H1 (cell line): ENCODE data around the gene HTR1D. TPM values are rescaled to one million over a fixed set of nuclear protein-coding genes. Genes with fewer than 3 reads are reported as not detected.

Experiments used
- CTCF ChIA-PET: fragments of 300-600 bp; sonication (Branson Sonifier 250); formaldehyde crosslinking; loops from one replicate; lab custom pipeline; 2021; ENCODE audit not compliant: partially characterized antibody; lab: Charles Lee
- POLR2A ChIA-PET: fragments of 300-600 bp; sonication (Branson Sonifier 250); formaldehyde crosslinking; loops from one replicate; lab custom pipeline; 2021; ENCODE audit warnings: inconsistent platforms; ENCODE audit not compliant: partially characterized antibody; lab: Charles Lee
- DNase-seq, 2 experiments: peaks; one replicate each; pipeline versions ENCODE4 v3.0.0 to v3.0.0-alpha.2; 2010 to 2022; ENCODE audit warnings: low spot score in 2 of 2, low read depth in 1 of 2, mixed read lengths in 1 of 2
- FAIRE-seq: peaks from 2 replicates; lab custom pipeline; 2011; peaks lifted over from hg19 to GRCh38; lab: Jason Lieb, UNC
- H2AFZ ChIP-seq: 2 replicates; pipeline ENCODE4 v1.8.1; 2012; ENCODE audit warnings: low read length, inconsistent platforms
- H2AK5ac ChIP-seq: 2 replicates; pipeline ENCODE4 v1.6.1; 2013; ENCODE audit warnings: low read depth, low read length
- H2BK120ac ChIP-seq: replicated peaks from 2 replicates; pipeline ENCODE3; 2013; ENCODE audit warnings: low read depth, low read length, inconsistent platforms
- H2BK12ac ChIP-seq: 2 replicates; pipeline ENCODE4 v1.6.1; 2013; ENCODE audit warnings: low read depth, low read length
- H2BK15ac ChIP-seq: 2 replicates; pipeline ENCODE4 v1.6.1; 2013; ENCODE audit warnings: low read length
- H2BK20ac ChIP-seq: 2 replicates; pipeline ENCODE4 v1.6.1; 2013; ENCODE audit warnings: low read length
- H2BK5ac ChIP-seq: 2 replicates; pipeline ENCODE4 v1.6.1; 2013; ENCODE audit warnings: low read depth, low read length
- H3K14ac ChIP-seq: 2 replicates; pipeline ENCODE4 v1.6.1; 2013; ENCODE audit warnings: inconsistent platforms; ENCODE audit not compliant: insufficient read length
- H3K18ac ChIP-seq: 2 replicates; pipeline ENCODE4 v1.6.1; 2013; ENCODE audit warnings: low read length; ENCODE audit errors: extremely low read depth
- H3K23ac ChIP-seq: 2 replicates; pipeline ENCODE4 v1.6.1; 2013; ENCODE audit warnings: inconsistent platforms; ENCODE audit not compliant: insufficient read length
- H3K23me2 ChIP-seq: 2 replicates; pipeline ENCODE4 v1.6.1; 2013; ENCODE audit warnings: low read depth, low read length
- H3K27ac ChIP-seq: 2 replicates; pipeline ENCODE4 v1.6.1; 2011; ENCODE audit warnings: low read depth, low read length, inconsistent platforms
- H3K27me3 ChIP-seq, 4 experiments: replicated peaks in 1 of 4; 1 replicate in 1 of 4; 2 replicates in 3 of 4; pipeline versions ENCODE4 v1.6.1 to v1.8.1; 2011 to 2013; ENCODE audit warnings: low read length in 3 of 4, mild to moderate bottlenecking in 3 of 4, inconsistent platforms in 2 of 4, mixed read lengths in 2 of 4, moderate library complexity in 1 of 4; ENCODE audit not compliant: control insufficient read depth in 3 of 4, insufficient read depth in 3 of 4; ENCODE audit errors: extremely low read depth in 1 of 4
- H3K36me3 ChIP-seq, 4 experiments: 2 replicates each; pipeline versions ENCODE4 v1.6.1 to v1.8.1; 2011 to 2013; ENCODE audit warnings: mild to moderate bottlenecking in 4 of 4, low read length in 3 of 4, moderate library complexity in 2 of 4, control low read depth in 1 of 4, inconsistent platforms in 1 of 4; ENCODE audit not compliant: insufficient read depth in 4 of 4, control insufficient read depth in 2 of 4
- H3K4ac ChIP-seq: replicated peaks from 2 replicates; pipeline ENCODE3; 2013; ENCODE audit warnings: low read length, low read depth, mixed read lengths, inconsistent platforms; ENCODE audit not compliant: insufficient read length
- H3K4me1 ChIP-seq, 4 experiments: replicated peaks in 1 of 4; 1 replicate in 1 of 4; 2 replicates in 3 of 4; pipeline versions ENCODE4 v1.6.1 to v1.8.1; 2011 to 2013; ENCODE audit warnings: low read length in 3 of 4, inconsistent platforms in 2 of 4, mixed read lengths in 1 of 4; ENCODE audit not compliant: insufficient read depth in 4 of 4, control insufficient read depth in 3 of 4
- H3K4me2 ChIP-seq, 2 experiments: 2 replicates each; pipeline versions ENCODE4 v1.6.1 to v1.8.1; 2011 to 2013; ENCODE audit warnings: low read depth in 2 of 2, low read length in 2 of 2, control low read depth in 1 of 2, inconsistent platforms in 1 of 2, mild to moderate bottlenecking in 1 of 2; ENCODE audit not compliant: insufficient read depth in 1 of 2
- H3K4me3 ChIP-seq, 4 experiments: fragments of 200-600, 300-600 bp in 1 of 4; sonication (generic), shearing (Covaris generic), sonication (Bioruptor Twin) in 1 of 4; 2 replicates each; pipeline versions ENCODE4 v1.5.1 to v1.8.1; 2011 to 2016; ENCODE audit warnings: low read length in 4 of 4, low read depth in 3 of 4, control low read depth in 2 of 4, inconsistent platforms in 2 of 4, mild to moderate bottlenecking in 2 of 4, mixed read lengths in 1 of 4, moderate library complexity in 1 of 4; ENCODE audit not compliant: insufficient read depth in 2 of 4; ENCODE audit errors: extremely low read depth in 1 of 4
- H3K56ac ChIP-seq: replicated peaks from 2 replicates; pipeline ENCODE3; 2013; ENCODE audit warnings: low read depth, mild to moderate bottlenecking, mixed read lengths, low read length, inconsistent platforms; ENCODE audit not compliant: insufficient read length
- H3K79me1 ChIP-seq: 2 replicates; pipeline ENCODE4 v1.6.1; 2013; ENCODE audit warnings: low read depth, low read length, control low read depth
- H3K79me2 ChIP-seq, 2 experiments: 2 replicates each; pipeline versions ENCODE4 v1.6.1 to v1.8.1; 2012 to 2013; ENCODE audit warnings: low read length in 2 of 2, mild to moderate bottlenecking in 2 of 2, inconsistent platforms in 1 of 2; ENCODE audit not compliant: insufficient read depth in 2 of 2, control insufficient read depth in 1 of 2
- H3K9ac ChIP-seq, 4 experiments: replicated peaks in 1 of 4; 1 replicate in 1 of 4; 2 replicates in 3 of 4; pipeline versions ENCODE4 v1.6.1 to v1.8.1; 2011 to 2013; ENCODE audit warnings: low read depth in 3 of 4, low read length in 3 of 4, control low read depth in 2 of 4, mild to moderate bottlenecking in 2 of 4, moderate library complexity in 2 of 4, inconsistent platforms in 1 of 4; ENCODE audit errors: extremely low read depth in 1 of 4
- H3K9me3 ChIP-seq, 2 experiments: 2 replicates each; pipeline versions ENCODE4 v1.6.1 to v1.8.1; 2012 to 2013; ENCODE audit warnings: mild to moderate bottlenecking in 2 of 2, moderate library complexity in 2 of 2, control low read depth in 1 of 2, inconsistent platforms in 1 of 2, low read depth in 1 of 2, low read length in 1 of 2, mixed read lengths in 1 of 2; ENCODE audit not compliant: insufficient read depth in 2 of 2
- H4K20me1 ChIP-seq, 2 experiments: replicated peaks in 1 of 2; 2 replicates each; pipeline versions ENCODE3 to v1.8.1; 2011 to 2013; ENCODE audit warnings: inconsistent platforms in 2 of 2, low read length in 2 of 2, mild to moderate bottlenecking in 1 of 2; ENCODE audit not compliant: insufficient read depth in 2 of 2, control insufficient read depth in 1 of 2
- H4K5ac ChIP-seq: 2 replicates; pipeline ENCODE4 v1.6.1; 2013; ENCODE audit warnings: low read length, low read depth, mixed read lengths, inconsistent platforms; ENCODE audit not compliant: insufficient read length
- H4K8ac ChIP-seq: 2 replicates; pipeline ENCODE4 v1.8.0; 2013; ENCODE audit warnings: mild to moderate bottlenecking, moderate library complexity, low read length, inconsistent platforms; ENCODE audit not compliant: insufficient read depth; ENCODE audit errors: extremely low read depth
- H4K91ac ChIP-seq: replicated peaks from 2 replicates; pipeline ENCODE3; 2013; ENCODE audit warnings: low read length, mixed read lengths, inconsistent platforms; ENCODE audit not compliant: insufficient read length
- BCL11A ChIP-seq, 2 experiments: IDR thresholded peaks; one replicate each; pipeline ENCODE4 v1.6.1; 2011; ENCODE audit warnings: low read depth in 2 of 2, low read length in 2 of 2, mild to moderate bottlenecking in 2 of 2
- CEBPB ChIP-seq: IDR thresholded peaks from 2 replicates; pipeline ENCODE4 v1.6.1; 2012; ENCODE audit warnings: low read depth, low read length
- HDAC6 ChIP-seq: IDR thresholded peaks from one replicate; pipeline ENCODE4 v1.7.1; 2012; ENCODE audit warnings: low read depth, mild to moderate bottlenecking, inconsistent platforms, low read length, moderate library complexity
- MAFK ChIP-seq: IDR thresholded peaks from 2 replicates; pipeline ENCODE4 v1.6.1; 2012; ENCODE audit warnings: low read depth, mild to moderate bottlenecking, improper control_type of control experiment, low read length
- PHF8 ChIP-seq: fragments of 200-600 bp; sonication (generic); conservative IDR thresholded peaks from 2 replicates; pipeline ENCODE4 v1.7.1; 2012; ENCODE audit warnings: low read depth, mild to moderate bottlenecking, inconsistent platforms, low read length, moderate library complexity
- RFX5 ChIP-seq: IDR thresholded peaks from 2 replicates; pipeline ENCODE4 v1.6.1; 2011; ENCODE audit warnings: low read depth, low read length, improper control_type of control experiment, borderline replicate concordance
- SAP30 ChIP-seq: fragments of 300-600 bp; sonication (generic); IDR thresholded peaks from 2 replicates; pipeline ENCODE4 v1.7.1; 2012; ENCODE audit warnings: low read length, moderate library complexity, mild to moderate bottlenecking, inconsistent platforms; ENCODE audit not compliant: insufficient read depth, insufficient replicate concordance
- SIN3A ChIP-seq, 2 experiments: IDR thresholded peaks in 1 of 2; conservative IDR thresholded peaks in 1 of 2; 2 replicates each; pipeline ENCODE4 v1.6.1; 2011 to 2012; ENCODE audit warnings: low read length in 2 of 2, improper control_type of control experiment in 1 of 2, low read depth in 1 of 2, mild to moderate bottlenecking in 1 of 2
- WGBS, 2 experiments: shearing (Covaris generic) in 1 of 2; methylation state at CpG; one replicate each; pipeline versions ENCODE4 v1.1.6 to v1.1.7; 2013 to 2015; ENCODE audit warnings: low lambda C conversion rate in 2 of 2, mixed read lengths in 2 of 2, inconsistent platforms in 1 of 2, low coverage in 1 of 2, missing lambda C conversion rate in 1 of 2; ENCODE audit not compliant: insufficient replicate concordance in 2 of 2, insufficient coverage in 1 of 2, insufficient read length in 1 of 2; ENCODE audit errors: extremely low coverage in 1 of 2, missing lambda C conversion rate in 1 of 2; 5-methylcytosine and 5-hydroxymethylcytosine counted together
- polyA plus RNA-seq, 7 experiments: library from polyadenylated mRNA; depleted of rRNA in 3 of 7; stranded (reverse) in 5 of 7; unstranded in 2 of 7; fragments of >200 nt in 5 of 7; fragments of 200-250 nt in 2 of 7; gene quantifications; 1 replicate in 5 of 7; 2 replicates in 1 of 7; 4 replicates in 1 of 7; pipeline versions ENCODE4 v1.2.1 to v1.2.3, GENCODE V29; 2011 to 2013; ENCODE audit warnings: missing spikeins in 2 of 7, mixed read lengths in 2 of 7
- total RNA-seq: library from RNA; stranded (reverse); fragmentation: NEBNext Ultra II Directional; extraction: Animal tissue kit (Norgen Biotek cat#: 25700); gene quantifications from 2 replicates; pipeline ENCODE4 v1.2.1, GENCODE V29; 2021
- TF ChIP-seq, protein P1 (sequence below): IDR thresholded peaks from 2 replicates; pipeline ENCODE4 v1.6.1; 2012; ENCODE audit warnings: inconsistent platforms

Gene HTR1D
- total and polyA plus RNA-seq, 2 of the 8 experiments (the other 6 are each of a cell fraction or from before 2014, with no cell fraction given): 8.8 to 11.5 TPM

DNA sequence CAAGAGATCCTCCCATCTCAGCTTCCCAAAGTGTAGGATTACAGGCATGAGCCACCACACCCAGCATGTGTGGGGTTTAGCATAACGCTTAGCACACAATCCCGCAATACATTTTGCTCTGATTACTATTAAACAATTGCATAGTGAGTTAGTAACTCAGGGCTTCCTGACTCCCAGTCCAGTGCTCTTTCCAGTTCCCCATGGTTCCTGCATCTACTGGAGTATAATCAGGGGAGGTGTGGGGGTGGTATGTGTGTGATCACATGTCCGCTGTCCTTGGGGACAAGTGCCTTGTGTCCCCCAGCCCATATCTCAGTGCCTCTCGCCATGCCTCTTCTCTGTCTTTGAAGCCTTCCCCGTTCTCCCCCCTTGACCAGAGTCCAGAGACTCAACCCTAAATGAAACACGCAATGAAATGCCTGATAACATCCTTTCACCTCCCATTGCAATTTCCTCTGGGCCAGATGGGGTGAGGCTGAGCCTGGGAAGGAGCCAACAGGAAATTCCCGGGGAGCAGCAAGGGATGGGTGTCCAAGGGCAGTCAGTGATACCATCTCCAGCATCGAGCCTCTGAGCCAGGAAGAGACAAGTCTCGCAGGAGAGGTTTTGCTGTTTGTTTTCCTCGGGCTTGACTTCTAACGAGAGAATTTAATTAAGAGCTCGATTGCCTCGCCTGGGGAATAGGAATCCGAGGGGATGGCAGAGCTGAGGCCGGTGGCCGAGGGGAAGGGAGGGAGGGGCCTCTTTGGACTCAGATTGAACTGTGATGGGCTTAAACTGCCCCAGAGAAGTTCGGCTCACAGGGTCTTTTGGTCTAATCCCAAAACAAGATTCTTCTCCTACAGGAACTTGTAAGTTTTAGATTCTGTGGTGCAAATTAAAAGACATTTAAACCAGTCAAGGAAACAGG is 7.7 kb upstream of the HTR1D start:
- no peak overlapping the region for H4K8ac ChIP-seq
- DNase-seq (no peak), FAIRE-seq (no peak)
- no peak overlapping the region for H2AFZ ChIP-seq
- peak overlapping the region; percentile 92; the same call in 1 of the 2 replicates for H2BK15ac ChIP-seq
- POLR2A ChIA-PET: no interaction called here
- no peak overlapping the region for H3K14ac ChIP-seq
- CTCF ChIA-PET: interaction anchor here (0.6 to 1.0 kb wide), 3 partner anchors 40 to 166 kb away, joined by 3 read pairs; no protein-coding TSS in a partner anchor
- H2BK120ac ChIP-seq: no peak overlapping the region
- no peak overlapping the region for H3K23ac ChIP-seq
- H3K56ac ChIP-seq: no peak overlapping the region
- H3K27me3 ChIP-seq: peaks cover 0 to 2% (median 0%) of the 10 kb centered on the region in 4 experiments; a peak in 1 of 7 replicates
- no peaks in the 10 kb centered on the region for H3K36me3 ChIP-seq
- H3K4me3 ChIP-seq: no peak overlapping the region
- TF ChIP-seq RFX5 (no peak), HDAC6 (no peak), MAFK (no peak), SAP30 (no peak), CEBPB (no peak), BCL11A (IDR thresholded peaks at IDR 0.05; ENCODE audit: low read depth in 2 of 2, low read length in 2 of 2) (no peak), PHF8 (no peak), SIN3A (conservative IDR thresholded peaks at IDR 0.05 in 1 of 2, IDR thresholded peaks at IDR 0.05 in 1 of 2; ENCODE audit: low read depth in 1 of 2, low read length in 2 of 2) (no peak)
- TF ChIP-seq, protein P1, sequence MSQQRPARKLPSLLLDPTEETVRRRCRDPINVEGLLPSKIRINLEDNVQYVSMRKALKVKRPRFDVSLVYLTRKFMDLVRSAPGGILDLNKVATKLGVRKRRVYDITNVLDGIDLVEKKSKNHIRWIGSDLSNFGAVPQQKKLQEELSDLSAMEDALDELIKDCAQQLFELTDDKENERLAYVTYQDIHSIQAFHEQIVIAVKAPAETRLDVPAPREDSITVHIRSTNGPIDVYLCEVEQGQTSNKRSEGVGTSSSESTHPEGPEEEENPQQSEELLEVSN: no peak
- no peak overlapping the region for H3K4ac ChIP-seq
- H2BK20ac ChIP-seq: 0 out of 2 replicates have a peak overlapping the region, but pooled peaks have one; percentile 72
- H3K9me3 ChIP-seq: no peaks in the 10 kb centered on the region
- WGBS, 2 experiments: 84% methylated on average over 15 of the region's 17 CpGs; no CpG with 5 or more reads in 1 of the 2 experiments
- no peak overlapping the region for H4K91ac ChIP-seq
- no peak overlapping the region for H4K5ac ChIP-seq
- no peak overlapping the region for H3K4me2 ChIP-seq
- no peak overlapping the region for H3K9ac ChIP-seq
- peak overlapping the region; percentile 60; the same call in 1 of the 2 replicates for H2BK12ac ChIP-seq
- H3K4me1 ChIP-seq: peaks cover 0 to 3% (median 0%) of the 10 kb centered on the region in 4 experiments; a peak in 1 of 7 replicates
- H2AK5ac ChIP-seq: no peak overlapping the region
- no peaks in the 10 kb centered on the region for H3K79me1 ChIP-seq
- no peaks in the 10 kb centered on the region for H3K23me2 ChIP-seq
- no peaks in the 10 kb centered on the region for H3K79me2 ChIP-seq
- no peak overlapping the region; the same call in 1 of the 2 replicates for H3K18ac ChIP-seq
- H2BK5ac ChIP-seq: no peak overlapping the region; the same call in 1 of the 2 replicates
- H3K27ac ChIP-seq: no peak overlapping the region
- no peaks in the 10 kb centered on the region for H4K20me1 ChIP-seq
